CD4-positive, alpha-beta T cell (primary cell): ENCODE results near the gene PRKCQ. TPM values are rescaled to one million over a fixed set of nuclear protein-coding genes. Genes with fewer than 3 reads are reported as not detected.
A peak's percentile ranks its signal among the peaks of the same experiment; 100 is the strongest.

Experiments
- ATAC-seq: fragments of 200-7000 bp; cut with Tn5 transposase; one replicate; pipeline ENCODE4 v1.10.0; 2022; ENCODE audit warnings: mild to moderate bottlenecking; ENCODE audit not compliant: poor library complexity
- CTCF ChIA-PET: fragments of 350-600 bp; sonication (Branson Sonifier 250); formaldehyde crosslinking; loops from one replicate; lab custom pipeline; 2021; ENCODE audit warnings: antibody characterized with exemption, inconsistent platforms; lab: Charles Lee
- POLR2A ChIA-PET: fragments of 350-600 bp; sonication (Branson Sonifier 250); formaldehyde crosslinking; loops from one replicate; lab custom pipeline; 2021; ENCODE audit warnings: antibody characterized with exemption, inconsistent platforms; lab: Charles Lee
- DNase-seq, 14 experiments: peaks; one replicate each; pipeline ENCODE4 v3.0.0-alpha.2; 2013 to 2020; ENCODE audit warnings: mixed read lengths in 2 of 14
- H3K27ac ChIP-seq, 2 donors: one replicate each; pipeline versions ENCODE4 v1.5.1 to v1.7.0; 2013; ENCODE audit warnings: low read length in 2 of 2, low read depth in 1 of 2, mild to moderate bottlenecking in 1 of 2
- H3K27me3 ChIP-seq, 2 experiments: 1 replicate in 1 of 2; 2 replicates in 1 of 2; pipeline versions ENCODE4 v1.6.1 to v1.7.0; 2013; ENCODE audit warnings: low read length in 2 of 2, control low read depth in 1 of 2, mild to moderate bottlenecking in 1 of 2, moderate library complexity in 1 of 2; ENCODE audit not compliant: insufficient read depth in 2 of 2, control insufficient read depth in 1 of 2
- H3K36me3 ChIP-seq: one replicate; pipeline ENCODE4 v1.6.1; 2013; ENCODE audit warnings: low read length, control low read depth; ENCODE audit not compliant: insufficient read depth
- H3K4me1 ChIP-seq: one replicate; pipeline ENCODE4 v1.6.1; 2013; ENCODE audit warnings: low read length, control low read depth; ENCODE audit not compliant: insufficient read depth
- H3K4me3 ChIP-seq: one replicate; pipeline ENCODE4 v1.5.1; 2013; ENCODE audit warnings: mild to moderate bottlenecking, low read length, moderate library complexity
- H3K9me3 ChIP-seq, 2 experiments: 1 replicate in 1 of 2; 2 replicates in 1 of 2; pipeline versions ENCODE4 v1.6.1 to v1.7.0; 2013; ENCODE audit warnings: low read length in 2 of 2, mild to moderate bottlenecking in 2 of 2, control low read depth in 1 of 2, moderate library complexity in 1 of 2; ENCODE audit not compliant: control insufficient read depth in 1 of 2, insufficient read depth in 1 of 2
- H3K27ac Mint-ChIP-seq: one replicate; pipeline ENCODE4 v1.8.0; 2020; ENCODE audit warnings: mixed read lengths
- H3K27me3 Mint-ChIP-seq: one replicate; pipeline ENCODE4 v1.8.0; 2021; ENCODE audit warnings: mixed read lengths
- H3K36me3 Mint-ChIP-seq: one replicate; pipeline ENCODE4 v1.8.0; 2021; ENCODE audit warnings: low read depth, mixed read lengths
- H3K4me1 Mint-ChIP-seq: one replicate; pipeline ENCODE4 v1.8.0; 2021; ENCODE audit warnings: low read depth, mixed read lengths
- H3K4me3 Mint-ChIP-seq: one replicate; pipeline ENCODE4 v1.8.0; 2020; ENCODE audit warnings: mild to moderate bottlenecking, mixed read lengths
- H3K9me3 Mint-ChIP-seq: one replicate; pipeline ENCODE4 v1.8.0; 2020; ENCODE audit warnings: mixed read lengths
- intact Hi-C, 2 experiments: fragments of 100-400 bp; cut with DNase I in 1 of 2; cut with micrococcal nuclease in 1 of 2; formaldehyde crosslinking; loops; one replicate each; pipeline versions ENCODE4 v1.15.1 to v1.9.0; 2023 to 2025; cut with DNase I, micrococcal nuclease
- total RNA-seq, 174 experiments: library from RNA in 2 of 174; stranded (reverse) in 2 of 174; gene quantifications; one replicate each; pipeline ENCODE4 v1.2.3 and lab custom pipeline; 2021 to 2026
- TF ChIP-seq, protein P1 (sequence below): fragments of 200-600 bp; IDR thresholded peaks from one replicate; pipeline ENCODE4 v1.8.0; 2022; ENCODE audit warnings: antibody characterized with exemption, mild to moderate bottlenecking

Gene PRKCQ
- total RNA-seq, 2 experiments from 2014 or later, result 43.4 to 43.9 TPM

GRCh38 chr10:6411436-6411835 is 168.6 kb downstream of the PRKCQ start:
- no peak overlapping the region for H3K4me3 ChIP-seq
- intact Hi-C loops, result no loop called here
- no peaks in the 10 kb centered on the region for H3K9me3 ChIP-seq
- Mint-ChIP-seq H3K36me3 (no peaks in the 10 kb centered on the region), H3K27me3 (no peaks in the 10 kb centered on the region), H3K4me3 (no peak overlapping the region), H3K9me3 (no peaks in the 10 kb centered on the region), H3K4me1 (peaks cover 53% of the 10 kb centered on the region), H3K27ac (peak overlapping the region; percentile 94)
- H3K27ac ChIP-seq, result no peak overlapping the region
- POLR2A ChIA-PET, result interaction anchor here (1.4 to 1.8 kb wide), 2 partner anchors 248 to 276 kb away, joined by 3 to 8 read pairs; no protein-coding TSS in a partner anchor
- no peaks in the 10 kb centered on the region for H3K36me3 ChIP-seq
- H3K4me1 ChIP-seq, result peaks cover 32% of the 10 kb centered on the region
- TF ChIP-seq, protein P1, sequence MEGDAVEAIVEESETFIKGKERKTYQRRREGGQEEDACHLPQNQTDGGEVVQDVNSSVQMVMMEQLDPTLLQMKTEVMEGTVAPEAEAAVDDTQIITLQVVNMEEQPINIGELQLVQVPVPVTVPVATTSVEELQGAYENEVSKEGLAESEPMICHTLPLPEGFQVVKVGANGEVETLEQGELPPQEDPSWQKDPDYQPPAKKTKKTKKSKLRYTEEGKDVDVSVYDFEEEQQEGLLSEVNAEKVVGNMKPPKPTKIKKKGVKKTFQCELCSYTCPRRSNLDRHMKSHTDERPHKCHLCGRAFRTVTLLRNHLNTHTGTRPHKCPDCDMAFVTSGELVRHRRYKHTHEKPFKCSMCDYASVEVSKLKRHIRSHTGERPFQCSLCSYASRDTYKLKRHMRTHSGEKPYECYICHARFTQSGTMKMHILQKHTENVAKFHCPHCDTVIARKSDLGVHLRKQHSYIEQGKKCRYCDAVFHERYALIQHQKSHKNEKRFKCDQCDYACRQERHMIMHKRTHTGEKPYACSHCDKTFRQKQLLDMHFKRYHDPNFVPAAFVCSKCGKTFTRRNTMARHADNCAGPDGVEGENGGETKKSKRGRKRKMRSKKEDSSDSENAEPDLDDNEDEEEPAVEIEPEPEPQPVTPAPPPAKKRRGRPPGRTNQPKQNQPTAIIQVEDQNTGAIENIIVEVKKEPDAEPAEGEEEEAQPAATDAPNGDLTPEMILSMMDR, result no peak
- no peaks in the 10 kb centered on the region for H3K27me3 ChIP-seq
- DNase-seq (no peak), ATAC-seq (no peak)
- CTCF ChIA-PET, result interaction anchor here (0.8 to 2.2 kb wide), 4 partner anchors 10 to 209 kb away, joined by 3 to 11 read pairs (median 3); partner anchors contain the start of genes PFKFB3 and PRKCQ

GRCh38 chr10:6410830-6411229 is 169.2 kb downstream of the PRKCQ start:
- Histone ChIP-seq H3K9me3 (no peaks in the 10 kb centered on the region), H3K27me3 (no peaks in the 10 kb centered on the region), H3K36me3 (no peaks in the 10 kb centered on the region), H3K27ac (peak overlapping the region; percentile 51 to 78), H3K4me1 (peaks cover 33% of the 10 kb centered on the region), H3K4me3 (no peak overlapping the region)
- Mint-ChIP-seq H3K36me3 (no peaks in the 10 kb centered on the region), H3K4me3 (no peak overlapping the region), H3K4me1 (peaks cover 57% of the 10 kb centered on the region), H3K27ac (peak overlapping the region; percentile 94), H3K27me3 (no peaks in the 10 kb centered on the region), H3K9me3 (no peaks in the 10 kb centered on the region)
- intact Hi-C loops, result no loop called here
- ATAC-seq (no peak), DNase-seq (no peak)
- CTCF ChIA-PET, result interaction anchor here (0.8 to 2.2 kb wide), 5 partner anchors 9 to 237 kb away, joined by 3 to 11 read pairs (median 3); partner anchors contain the start of genes PFKFB3 and PRKCQ
- POLR2A ChIA-PET, result interaction anchor here (0.6 to 2.6 kb wide), 15 partner anchors 9 to 690 kb away, joined by 3 to 29 read pairs (median 5); partner anchors contain the start of genes IL2RA and PFKFB3
- TF ChIP-seq, protein P1, result no peak

GRCh38 chr10:6409971-6410643 is 170.0 kb downstream of the PRKCQ start:
- TF ChIP-seq, protein P1, result no peak
- Mint-ChIP-seq H3K4me3 (peak overlapping the region; percentile 78), H3K9me3 (no peaks in the 10 kb centered on the region), H3K4me1 (peaks cover 57% of the 10 kb centered on the region), H3K36me3 (no peaks in the 10 kb centered on the region), H3K27ac (peak overlapping the region; percentile 94), H3K27me3 (no peaks in the 10 kb centered on the region)
- H3K36me3 ChIP-seq, result no peaks in the 10 kb centered on the region
- H3K27me3 ChIP-seq, result no peaks in the 10 kb centered on the region
- peak overlapping the region; percentile 34 for H3K4me3 ChIP-seq
- H3K27ac ChIP-seq, result peak overlapping the region; percentile 51 to 78
- ATAC-seq, result peak; percentile 95
- peaks cover 33% of the 10 kb centered on the region for H3K4me1 ChIP-seq
- ChIA-PET CTCF (interaction anchor here (1.1 to 2.8 kb wide), 5 partner anchors 9 to 324 kb away, joined by 3 to 20 read pairs (median 4); partner anchors contain the start of gene PFKFB3), POLR2A (interaction anchor here (0.6 to 2.6 kb wide), 22 partner anchors 8 to 1378 kb away, joined by 3 to 29 read pairs (median 4); partner anchors contain the start of genes ATP5F1C, GDI2, IL2RA and KIN)
- no peaks in the 10 kb centered on the region for H3K9me3 ChIP-seq
- intact Hi-C loops, result loop anchor here in 1 of 2 experiments (5.0 kb wide), 1 partner anchor 323 kb away; the partner anchor contains the start of gene RBM17
- peak in 13 of 14 experiments; percentile 19 to 86 (median 39) for DNase-seq
